Fibroblast of lung (primary cell): ENCODE data around the gene BTBD9.

Experiments used
- CTCF ChIP-seq, 2 donors: IDR thresholded peaks in 1 of 2; conservative IDR thresholded peaks in 1 of 2; 1 replicate in 1 of 2; 2 replicates in 1 of 2; pipeline ENCODE4 v1.5.1; 2011 to 2012; ENCODE audit warnings: low read length in 2 of 2, control low read depth in 1 of 2, inconsistent platforms in 1 of 2, low read depth in 1 of 2, mild to moderate bottlenecking in 1 of 2
- EZH2 ChIP-seq: IDR thresholded peaks from 2 replicates; pipeline ENCODE4 v1.5.1; 2012; ENCODE audit warnings: low read length, control low read depth, mild to moderate bottlenecking; ENCODE audit errors: missing control alignments

- TF ChIP-seq CTCF (conservative IDR thresholded peaks at IDR 0.05 in 1 of 2, IDR thresholded peaks at IDR 0.05 in 1 of 2; ENCODE audit: low read depth in 1 of 2, low read length in 2 of 2) (no peak), EZH2 (no peak)
These were observed 414.0 kb downstream of the BTBD9 start for GRCh38 chr6:38225766-38226165.
